ENCODE data around the gene LRRC59. TPM values are rescaled to one million over a fixed set of nuclear protein-coding genes. Genes with fewer than 3 reads are reported as not detected.

The LRRC59 gene
- total and polyA plus RNA-seq, 11 donors: 13.7 to 150 (median 28.6) TPM

- 64 to 77% (median 75%) methylated on average over 3 of the region's 3 CpGs for whole genome bisulfite sequencing, 4 donors
- Histone ChIP-seq H3K9me3 (no peaks in the 10 kb centered on the region), H3K27ac (no peak overlapping the region), H3K4me3 (no peak overlapping the region), H3K4me1 (peaks cover 0 to 5% (median 0%) of the 10 kb centered on the region in 12 donors), H3K36me3 (peaks cover 3 to 100% (median 99%) of the 10 kb centered on the region in 9 donors), H3K27me3 (no peaks in the 10 kb centered on the region)
- no peak for DNase-seq
- no peak for ATAC-seq
- intact Hi-C loops (cut with DNase I): no loop called here
- no peak for TF ChIP-seq POLR2A (IDR thresholded peaks at IDR 0.05)
- TF ChIP-seq, protein P1, sequence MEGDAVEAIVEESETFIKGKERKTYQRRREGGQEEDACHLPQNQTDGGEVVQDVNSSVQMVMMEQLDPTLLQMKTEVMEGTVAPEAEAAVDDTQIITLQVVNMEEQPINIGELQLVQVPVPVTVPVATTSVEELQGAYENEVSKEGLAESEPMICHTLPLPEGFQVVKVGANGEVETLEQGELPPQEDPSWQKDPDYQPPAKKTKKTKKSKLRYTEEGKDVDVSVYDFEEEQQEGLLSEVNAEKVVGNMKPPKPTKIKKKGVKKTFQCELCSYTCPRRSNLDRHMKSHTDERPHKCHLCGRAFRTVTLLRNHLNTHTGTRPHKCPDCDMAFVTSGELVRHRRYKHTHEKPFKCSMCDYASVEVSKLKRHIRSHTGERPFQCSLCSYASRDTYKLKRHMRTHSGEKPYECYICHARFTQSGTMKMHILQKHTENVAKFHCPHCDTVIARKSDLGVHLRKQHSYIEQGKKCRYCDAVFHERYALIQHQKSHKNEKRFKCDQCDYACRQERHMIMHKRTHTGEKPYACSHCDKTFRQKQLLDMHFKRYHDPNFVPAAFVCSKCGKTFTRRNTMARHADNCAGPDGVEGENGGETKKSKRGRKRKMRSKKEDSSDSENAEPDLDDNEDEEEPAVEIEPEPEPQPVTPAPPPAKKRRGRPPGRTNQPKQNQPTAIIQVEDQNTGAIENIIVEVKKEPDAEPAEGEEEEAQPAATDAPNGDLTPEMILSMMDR (IDR thresholded peaks at IDR 0.05): no peak
Measured at GRCh38 chr17:50386510-50386909, 10.8 kb downstream of the LRRC59 start.

DNA sequence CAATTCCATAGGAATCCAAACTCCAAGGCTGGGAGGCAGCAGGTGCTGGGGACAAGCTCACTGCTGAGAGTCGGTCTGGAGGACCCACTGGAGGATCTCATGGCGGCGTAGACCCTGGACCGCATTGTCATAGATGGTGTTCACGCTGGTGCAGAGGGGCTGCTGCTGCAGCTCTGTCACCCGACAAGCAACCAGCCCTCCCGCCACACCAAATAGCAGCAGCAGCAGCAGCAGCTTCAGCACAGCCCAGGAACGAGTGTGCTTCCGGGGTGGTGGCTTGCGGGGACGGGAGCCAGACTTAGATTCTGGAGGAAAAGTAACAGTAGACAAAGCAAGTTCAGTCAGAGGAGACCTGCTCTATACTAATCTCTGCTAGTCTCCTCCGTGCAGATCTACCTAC lies 14.4 kb downstream of the LRRC59 start:
- no peak for ATAC-seq
- H3K27ac ChIP-seq: no peak overlapping the region

DNA sequence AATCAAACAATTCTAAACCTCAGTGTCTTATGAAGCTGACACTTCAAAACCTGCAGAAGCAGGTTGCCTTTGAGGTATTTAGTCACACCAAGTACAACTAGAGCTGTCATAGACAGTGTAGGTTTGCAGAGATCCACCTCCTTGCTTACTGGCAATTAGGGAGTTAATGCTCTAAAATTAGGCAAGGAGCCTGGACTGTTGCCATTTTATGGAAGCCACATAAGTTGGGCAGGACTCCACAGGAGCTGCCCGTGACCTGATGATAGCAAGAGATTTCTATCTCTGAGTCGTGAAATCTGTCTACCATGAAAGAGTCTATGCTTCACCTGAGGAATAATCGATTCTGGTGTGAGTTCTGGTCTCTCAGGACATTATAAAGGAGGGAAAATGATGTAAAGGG lies 15.4 kb downstream of the LRRC59 start:
- 30 to 48% (median 39%) methylated on average over 3 of the region's 3 CpGs for WGBS, 4 donors
- no peak for TF ChIP-seq POLR2A (IDR thresholded peaks at IDR 0.05)
- TF ChIP-seq, protein P1 (IDR thresholded peaks at IDR 0.05): no peak
- peaks cover 3 to 72% (median 62%) of the 10 kb centered on the region in 9 donors for H3K36me3 ChIP-seq
- peaks cover 0 to 6% (median 0%) of the 10 kb centered on the region in 12 donors for H3K4me1 ChIP-seq
- no peaks in the 10 kb centered on the region for H3K9me3 ChIP-seq
- no peaks in the 10 kb centered on the region for H3K27me3 ChIP-seq
- no peak overlapping the region for H3K27ac ChIP-seq
- intact Hi-C loops (cut with DNase I): no loop called here
- ATAC-seq (peak in 1 of 4 donors; percentile 13), DNase-seq (no peak)
- H3K4me3 ChIP-seq: no peak overlapping the region

More for the DNA sequence above, 14.4 kb downstream of the LRRC59 start:
- TF ChIP-seq, protein P1 (IDR thresholded peaks at IDR 0.05): no peak
- no peak for TF ChIP-seq POLR2A (IDR thresholded peaks at IDR 0.05)
- 91 to 99% (median 94%) methylated on average over 10 to 12 of the region's 12 CpGs for WGBS, 4 donors
- peaks cover 3 to 83% (median 72%) of the 10 kb centered on the region in 9 donors for H3K36me3 ChIP-seq
- H3K27me3 ChIP-seq: no peaks in the 10 kb centered on the region
- peaks cover 0 to 6% (median 0%) of the 10 kb centered on the region in 12 donors for H3K4me1 ChIP-seq
- intact Hi-C loops (cut with DNase I): no loop called here
- H3K9me3 ChIP-seq: no peaks in the 10 kb centered on the region
- H3K4me3 ChIP-seq: no peak overlapping the region
- no peak for DNase-seq

GRCh38 chr17:50381260-50381815 lies 16.0 kb downstream of the LRRC59 start:
- Histone ChIP-seq H3K4me3 (no peak overlapping the region), H3K36me3 (peaks cover 3 to 67% (median 56%) of the 10 kb centered on the region in 9 donors), H3K4me1 (peaks cover 0 to 6% (median 0%) of the 10 kb centered on the region in 12 donors), H3K9me3 (no peaks in the 10 kb centered on the region), H3K27ac (no peak overlapping the region), H3K27me3 (no peaks in the 10 kb centered on the region)
- DNase-seq (no peak), ATAC-seq (no peak)
- TF ChIP-seq POLR2A (IDR thresholded peaks at IDR 0.05): no peak
- TF ChIP-seq, protein P1 (IDR thresholded peaks at IDR 0.05): no peak
- intact Hi-C loops (cut with DNase I): no loop called here
- WGBS, 4 donors: 89 to 92% (median 89%) methylated on average over 7 of the region's 7 CpGs
